HG03039 (cell line): Measurements from ENCODE around the gene DNAH10.

Experiments used
- ATAC-seq: cut with Tn5 transposase; IDR thresholded peaks from one replicate; pipeline ENCODE4 v1.9.1; 2021; ENCODE audit warnings: mild to moderate bottlenecking, moderate library complexity; ENCODE audit not compliant: unreplicated experiment

Gene DNAH10

GRCh38 chr12:123790905-123791467 lies 28.9 kb downstream of the DNAH10 start:
- ATAC-seq, result no peak

GRCh38 chr12:123794027-123794426 lies 31.9 kb downstream of the DNAH10 start:
- no peak for ATAC-seq

GRCh38 chr12:123798518-123798917 lies 36.4 kb downstream of the DNAH10 start:
- no peak for ATAC-seq

DNA sequence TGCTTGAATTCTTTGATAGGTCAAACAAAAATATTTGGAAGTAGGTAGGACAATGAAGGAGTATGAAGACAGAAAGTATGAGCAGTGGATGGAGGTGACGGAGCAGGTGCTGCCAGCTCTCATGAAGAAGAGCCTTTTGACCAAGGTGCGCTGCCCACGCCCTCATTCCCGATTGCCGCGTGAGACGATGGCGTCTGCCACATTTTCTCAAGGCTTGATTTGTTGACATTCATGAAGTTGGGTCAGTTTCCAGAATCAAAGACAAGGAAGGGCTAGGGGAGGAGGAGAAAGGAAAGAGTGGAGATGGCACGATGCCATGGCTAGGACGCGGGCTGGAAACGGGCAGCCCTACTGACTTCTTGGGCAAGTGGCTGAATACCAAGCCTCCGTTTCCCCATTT lies 37.1 kb downstream of the DNAH10 start:
- no peak for ATAC-seq

DNA sequence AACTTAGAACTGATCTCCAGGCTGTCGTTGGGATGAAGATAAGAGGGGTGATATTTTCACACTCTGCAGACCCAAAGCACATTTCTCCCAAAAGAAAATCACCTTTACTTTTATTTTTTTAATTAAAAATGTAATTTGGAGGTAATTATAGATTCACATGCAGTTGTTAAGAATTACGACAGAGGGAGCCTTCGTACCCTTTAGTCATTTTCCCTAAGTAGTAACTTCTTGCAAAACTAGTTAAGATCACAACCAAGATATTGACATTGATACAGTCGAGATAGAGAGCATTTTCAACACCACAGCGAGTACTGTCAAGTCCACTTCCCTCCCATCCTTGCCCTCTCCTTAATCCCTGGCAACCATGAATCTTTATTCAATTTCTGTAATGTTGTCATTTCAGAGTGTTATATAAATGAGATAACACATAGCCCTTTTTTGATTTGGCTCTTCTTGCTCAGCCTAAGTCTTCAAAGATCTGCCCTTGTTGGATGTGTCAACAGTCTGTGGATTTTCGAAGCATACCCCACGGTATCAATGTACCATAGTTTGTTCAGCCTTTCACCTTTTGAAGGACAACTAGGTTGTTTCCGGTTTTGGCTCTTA lies 39.6 kb downstream of the DNAH10 start:
- ATAC-seq, result no peak

GRCh38 chr12:123805173-123805572 lies 43.1 kb downstream of the DNAH10 start:
- no peak for ATAC-seq

DNA sequence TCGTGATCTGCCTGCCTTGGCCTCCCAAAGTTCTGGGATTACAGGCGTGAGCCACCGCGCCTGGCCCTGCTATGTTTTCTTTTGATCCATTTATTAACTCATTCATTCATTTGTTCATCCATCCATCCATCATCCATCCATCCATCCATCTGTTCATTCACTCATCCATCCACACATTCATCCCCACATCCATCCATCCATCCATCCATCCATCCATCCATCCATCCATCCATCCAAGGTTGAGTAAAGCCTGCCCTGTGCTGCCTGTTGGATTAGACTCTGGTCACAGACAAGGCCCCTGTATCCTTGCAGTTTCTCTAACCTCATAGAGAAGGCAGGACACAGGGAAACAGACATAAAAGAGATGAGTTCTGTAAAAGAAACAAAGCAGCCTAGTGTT lies 44.9 kb downstream of the DNAH10 start:
- ATAC-seq, result no peak

- ATAC-seq, result no peak
Measured at GRCh38 chr12:123807670-123808069, 45.6 kb downstream of the DNAH10 start.

GRCh38 chr12:123808167-123808566 lies 46.1 kb downstream of the DNAH10 start:
- ATAC-seq, result no peak

- ATAC-seq, result no peak
Measured at GRCh38 chr12:123813349-123813748, 51.2 kb downstream of the DNAH10 start.

- no peak for ATAC-seq
Measured at GRCh38 chr12:123815968-123816367, 53.9 kb downstream of the DNAH10 start.

DNA sequence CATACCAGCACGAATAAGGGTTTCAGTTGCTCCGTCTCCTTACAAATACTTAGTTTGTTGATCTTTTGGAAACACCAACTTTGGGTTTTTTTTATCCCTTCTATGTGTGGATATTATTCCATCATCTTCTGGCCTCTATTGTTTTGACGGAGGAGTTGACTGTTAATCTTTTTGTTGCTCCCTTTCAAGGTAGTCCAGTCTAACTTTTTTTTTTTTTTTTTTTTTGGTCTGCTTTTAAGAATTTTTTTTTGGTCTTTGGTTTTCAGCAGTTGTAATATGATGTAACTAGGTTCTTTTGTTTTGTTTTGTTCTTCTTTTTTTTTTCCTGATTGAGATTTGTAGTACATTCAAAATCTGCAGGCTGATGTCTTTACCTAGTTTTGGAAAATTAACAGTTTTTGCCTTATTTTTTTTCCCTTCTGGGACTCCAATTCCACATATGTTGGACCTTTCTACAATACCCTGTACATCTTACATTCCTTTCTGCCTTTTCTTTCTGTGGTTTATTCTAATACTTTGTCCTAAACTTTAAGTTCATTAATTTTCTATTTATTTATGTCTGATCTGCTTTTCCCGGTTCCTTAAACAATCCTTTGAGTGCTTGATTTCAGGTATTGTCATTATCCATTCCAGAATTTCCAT lies 54.9 kb downstream of the DNAH10 start:
- ATAC-seq, result no peak

GRCh38 chr12:123822804-123823203 lies 60.7 kb downstream of the DNAH10 start:
- no peak for ATAC-seq

DNA sequence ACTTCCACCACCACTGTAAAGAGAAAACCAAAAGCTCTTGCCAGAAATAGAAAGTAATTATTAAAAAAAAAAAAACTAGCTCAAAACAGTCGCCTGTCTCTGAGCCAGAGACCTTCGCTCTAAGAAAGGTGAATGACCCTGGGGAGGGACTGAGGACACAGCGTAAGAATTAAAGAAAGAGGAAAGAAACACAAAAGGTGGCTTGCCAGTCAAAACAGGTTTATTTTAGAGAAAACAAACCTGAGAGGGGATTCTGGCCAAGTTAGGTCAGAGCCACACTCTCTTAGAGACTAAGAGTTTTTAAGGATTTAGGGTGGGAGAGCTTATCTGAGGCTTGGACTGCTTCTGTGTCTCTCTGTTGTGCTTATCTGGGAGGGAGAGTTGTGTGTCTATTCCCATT lies 66.0 kb downstream of the DNAH10 start:
- ATAC-seq, result no peak

GRCh38 chr12:123828854-123829547 lies 66.9 kb downstream of the DNAH10 start:
- ATAC-seq, result no peak

DNA sequence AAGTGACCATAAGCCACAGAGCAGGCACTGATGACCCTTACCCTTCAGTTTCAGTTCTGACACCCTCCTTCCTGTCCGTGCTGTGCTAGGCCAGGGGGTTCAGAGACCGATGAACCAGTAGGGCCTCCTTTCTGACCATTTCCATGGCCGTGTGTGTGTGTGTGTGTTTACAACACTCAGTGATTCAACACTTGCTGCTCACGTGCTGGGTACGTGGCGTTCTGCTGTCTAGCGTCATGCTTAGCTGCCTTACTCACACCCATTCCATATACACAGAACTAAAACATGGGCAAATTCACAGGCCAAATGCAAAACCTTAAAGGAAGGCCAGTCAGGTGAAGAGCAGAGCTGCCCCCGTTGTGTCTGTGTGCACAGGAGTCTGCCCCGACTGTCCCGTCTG lies 67.5 kb downstream of the DNAH10 start:
- ATAC-seq, result no peak

- ATAC-seq, result no peak
Measured at GRCh38 chr12:123830675-123831074, 68.6 kb downstream of the DNAH10 start.

- no peak for ATAC-seq
Measured at GRCh38 chr12:123832052-123832451, 70.0 kb downstream of the DNAH10 start.

- ATAC-seq, result no peak
Measured at GRCh38 chr12:123833830-123834229, 71.7 kb downstream of the DNAH10 start.

- ATAC-seq, result no peak
Measured at GRCh38 chr12:123834845-123835244, 72.7 kb downstream of the DNAH10 start.

DNA sequence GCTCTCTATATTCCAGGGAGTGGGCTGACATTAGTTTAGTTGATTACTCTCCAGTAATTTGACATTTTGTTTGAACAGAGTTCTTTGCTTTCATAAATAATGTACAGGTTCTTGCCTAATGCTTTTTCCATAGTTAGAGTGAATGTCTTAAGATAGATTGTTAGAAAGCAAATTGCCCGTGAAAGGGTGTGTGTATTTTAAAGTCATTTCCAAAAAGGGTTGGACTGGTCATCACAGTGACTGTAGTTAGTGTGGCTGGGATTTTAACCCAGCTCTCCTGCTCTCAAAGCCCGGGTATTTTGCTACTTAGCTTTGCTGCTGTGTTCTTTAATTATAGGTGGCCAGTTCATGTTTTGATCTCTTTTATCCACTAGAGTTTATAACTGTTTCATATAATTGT lies 74.2 kb downstream of the DNAH10 start:
- no peak for ATAC-seq

DNA sequence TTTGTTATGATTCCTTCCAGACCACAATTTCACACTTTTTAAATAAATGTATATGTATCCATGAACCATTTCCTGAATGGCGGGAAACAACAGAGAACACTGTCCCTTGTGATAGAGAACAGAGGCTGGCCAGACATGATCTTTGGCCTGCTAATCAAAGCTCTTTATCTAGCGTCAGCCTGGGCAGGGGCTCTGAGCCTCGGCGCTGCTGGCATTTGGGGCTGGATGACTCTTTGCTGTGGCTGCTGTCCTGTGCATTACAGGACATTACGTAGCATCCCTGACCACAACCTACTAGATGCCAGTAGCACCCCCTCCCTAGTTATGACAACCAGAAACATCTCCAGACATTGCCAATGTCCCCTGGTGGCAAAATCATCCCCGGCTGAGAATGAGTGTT lies 77.7 kb downstream of the DNAH10 start:
- ATAC-seq, result no peak
